ENCODE measurements around the gene URAD.

- TF ChIP-seq CTCF (IDR thresholded peaks at IDR 0.05): no peak
- no peak for TF ChIP-seq POLR2A (IDR thresholded peaks at IDR 0.05)
- TF ChIP-seq EP300 (IDR thresholded peaks at IDR 0.05): no peak
These were observed 9.4 kb downstream of the URAD start for GRCh38 chr13:27979001-27979643.

Data from ovary (tissue), 3 donors.